HEK293 (cell line): ENCODE results near the gene KIF1A.

Source experiments
- GLI2 ChIP-seq: fragments of 450-650 bp; formaldehyde crosslinking; IDR thresholded peaks from 2 replicates; pipeline ENCODE4; 2017; ENCODE audit warnings: missing biosample characterization, missing genetic modification characterization, low read depth, borderline replicate concordance
- GLIS2 ChIP-seq: fragments of 450-650 bp; formaldehyde crosslinking; IDR thresholded peaks from 2 replicates; pipeline ENCODE4 v1.5.1; 2016; ENCODE audit warnings: missing biosample characterization, missing genetic modification characterization
- KLF10 ChIP-seq: fragments of 450-650 bp; IDR thresholded peaks from 2 replicates; pipeline ENCODE4 v1.5.1; 2018; ENCODE audit warnings: missing biosample characterization, mild to moderate bottlenecking, missing genetic modification characterization
- KLF16 ChIP-seq: fragments of 450-650 bp; formaldehyde crosslinking; IDR thresholded peaks from 2 replicates; pipeline ENCODE4 v1.5.1; 2017; ENCODE audit warnings: missing biosample characterization, missing genetic modification characterization
- MYNN ChIP-seq: fragments of 450-650 bp; formaldehyde crosslinking; IDR thresholded peaks from 2 replicates; pipeline ENCODE4 v1.5.1; 2016; ENCODE audit warnings: missing biosample characterization, missing genetic modification characterization, borderline replicate concordance
- OSR2 ChIP-seq: fragments of 450-650 bp; formaldehyde crosslinking; IDR thresholded peaks from 2 replicates; pipeline ENCODE4 v1.5.1; 2016; ENCODE audit warnings: missing biosample characterization, missing genetic modification characterization
- REPIN1 ChIP-seq: fragments of 450-650 bp; formaldehyde crosslinking; IDR thresholded peaks from 2 replicates; pipeline ENCODE4 v1.5.1; 2017; ENCODE audit warnings: missing biosample characterization, missing genetic modification characterization, low read depth
- SCRT2 ChIP-seq: fragments of 450-650 bp; formaldehyde crosslinking; IDR thresholded peaks from 2 replicates; pipeline ENCODE4 v1.5.1; 2016; ENCODE audit warnings: missing biosample characterization, missing genetic modification characterization
- YY2 ChIP-seq: fragments of 450-650 bp; formaldehyde crosslinking; IDR thresholded peaks from 2 replicates; pipeline ENCODE4 v1.5.1; 2016; ENCODE audit warnings: missing biosample characterization, missing genetic modification characterization
- ZFHX2 ChIP-seq: fragments of 450-650 bp; formaldehyde crosslinking; conservative IDR thresholded peaks from 2 replicates; pipeline ENCODE4 v1.5.1; 2016; ENCODE audit warnings: missing biosample characterization, missing genetic modification characterization
- ZFP69B ChIP-seq: fragments of 450-650 bp; formaldehyde crosslinking; IDR thresholded peaks from 2 replicates; pipeline ENCODE4 v1.5.1; 2016; ENCODE audit warnings: missing biosample characterization, missing genetic modification characterization
- ZNF292 ChIP-seq: fragments of 450-650 bp; formaldehyde crosslinking; IDR thresholded peaks from 2 replicates; pipeline ENCODE4 v1.5.1; 2016; ENCODE audit warnings: low read depth, missing biosample characterization, missing genetic modification characterization, borderline replicate concordance
- ZNF324 ChIP-seq: fragments of 450-650 bp; formaldehyde crosslinking; IDR thresholded peaks from 2 replicates; pipeline ENCODE4 v1.5.1; 2016; ENCODE audit warnings: missing biosample characterization, missing genetic modification characterization
- ZNF391 ChIP-seq: fragments of 450-650 bp; formaldehyde crosslinking; IDR thresholded peaks from 2 replicates; pipeline ENCODE4 v1.5.1; 2016; ENCODE audit warnings: low read depth, missing biosample characterization, missing genetic modification characterization, borderline replicate concordance
- ZNF48 ChIP-seq: fragments of 450-650 bp; formaldehyde crosslinking; IDR thresholded peaks from 2 replicates; pipeline ENCODE4 v1.5.1; 2016; ENCODE audit warnings: missing biosample characterization, missing genetic modification characterization
- ZNF560 ChIP-seq: fragments of 450-650 bp; formaldehyde crosslinking; IDR thresholded peaks from 2 replicates; pipeline ENCODE4 v1.5.1; 2017; ENCODE audit warnings: missing biosample characterization, missing genetic modification characterization, borderline replicate concordance
- ZNF561 ChIP-seq: fragments of 450-650 bp; IDR thresholded peaks from 2 replicates; pipeline ENCODE4 v1.5.1; 2018; ENCODE audit warnings: missing biosample characterization, missing genetic modification characterization, borderline replicate concordance
- ZNF621 ChIP-seq: fragments of 450-650 bp; formaldehyde crosslinking; IDR thresholded peaks from 2 replicates; pipeline ENCODE4 v1.5.1; 2017; ENCODE audit warnings: missing biosample characterization, missing genetic modification characterization
- ZNF623 ChIP-seq: fragments of 450-650 bp; formaldehyde crosslinking; IDR thresholded peaks from 2 replicates; pipeline ENCODE4 v1.5.1; 2016; ENCODE audit warnings: missing biosample characterization, missing genetic modification characterization
- ZNF624 ChIP-seq: fragments of 450-650 bp; formaldehyde crosslinking; IDR thresholded peaks from 2 replicates; pipeline ENCODE4 v1.5.1; 2017; ENCODE audit warnings: missing biosample characterization, missing genetic modification characterization
- ZNF707 ChIP-seq: fragments of 450-650 bp; formaldehyde crosslinking; IDR thresholded peaks from 2 replicates; pipeline ENCODE4 v1.5.1; 2016; ENCODE audit warnings: missing biosample characterization, missing genetic modification characterization
- ZSCAN23 ChIP-seq: fragments of 450-650 bp; formaldehyde crosslinking; IDR thresholded peaks from 2 replicates; pipeline ENCODE4 v1.5.1; 2016; ENCODE audit warnings: missing biosample characterization, missing genetic modification characterization
- ZSCAN30 ChIP-seq: fragments of 450-650 bp; IDR thresholded peaks from 2 replicates; pipeline ENCODE4 v1.5.1; 2018; ENCODE audit warnings: missing biosample characterization, mild to moderate bottlenecking, missing genetic modification characterization, moderate library complexity
- ZXDB ChIP-seq: fragments of 450-650 bp; formaldehyde crosslinking; IDR thresholded peaks from 2 replicates; pipeline ENCODE4 v1.5.1; 2016; ENCODE audit warnings: missing biosample characterization, missing genetic modification characterization
- TF ChIP-seq, protein P1 (sequence below): fragments of 450-650 bp; formaldehyde crosslinking; conservative IDR thresholded peaks from 2 replicates; pipeline ENCODE4 v1.5.1; 2016; ENCODE audit warnings: low read depth, missing biosample characterization, missing genetic modification characterization
- TF ChIP-seq, protein P2 (sequence below): fragments of 450-650 bp; formaldehyde crosslinking; IDR thresholded peaks from 2 replicates; pipeline ENCODE4 v1.5.1; 2016; ENCODE audit warnings: missing biosample characterization, missing genetic modification characterization
- TF ChIP-seq, protein P3 (sequence below): fragments of 450-650 bp; formaldehyde crosslinking; IDR thresholded peaks from 2 replicates; pipeline ENCODE4 v1.5.1; 2016; ENCODE audit warnings: missing biosample characterization, missing genetic modification characterization
- TF ChIP-seq, protein P4 (sequence below): fragments of 450-650 bp; formaldehyde crosslinking; IDR thresholded peaks from 2 replicates; pipeline ENCODE4 v1.5.1; 2016; ENCODE audit warnings: missing biosample characterization, missing genetic modification characterization
- TF ChIP-seq, protein P5 (sequence below): sonication (generic); formaldehyde crosslinking; IDR thresholded peaks from 2 replicates; pipeline ENCODE4 v1.8.1; 2022; ENCODE audit warnings: mild to moderate bottlenecking, moderate library complexity, missing genetic modification reagents

The KIF1A gene

DNA sequence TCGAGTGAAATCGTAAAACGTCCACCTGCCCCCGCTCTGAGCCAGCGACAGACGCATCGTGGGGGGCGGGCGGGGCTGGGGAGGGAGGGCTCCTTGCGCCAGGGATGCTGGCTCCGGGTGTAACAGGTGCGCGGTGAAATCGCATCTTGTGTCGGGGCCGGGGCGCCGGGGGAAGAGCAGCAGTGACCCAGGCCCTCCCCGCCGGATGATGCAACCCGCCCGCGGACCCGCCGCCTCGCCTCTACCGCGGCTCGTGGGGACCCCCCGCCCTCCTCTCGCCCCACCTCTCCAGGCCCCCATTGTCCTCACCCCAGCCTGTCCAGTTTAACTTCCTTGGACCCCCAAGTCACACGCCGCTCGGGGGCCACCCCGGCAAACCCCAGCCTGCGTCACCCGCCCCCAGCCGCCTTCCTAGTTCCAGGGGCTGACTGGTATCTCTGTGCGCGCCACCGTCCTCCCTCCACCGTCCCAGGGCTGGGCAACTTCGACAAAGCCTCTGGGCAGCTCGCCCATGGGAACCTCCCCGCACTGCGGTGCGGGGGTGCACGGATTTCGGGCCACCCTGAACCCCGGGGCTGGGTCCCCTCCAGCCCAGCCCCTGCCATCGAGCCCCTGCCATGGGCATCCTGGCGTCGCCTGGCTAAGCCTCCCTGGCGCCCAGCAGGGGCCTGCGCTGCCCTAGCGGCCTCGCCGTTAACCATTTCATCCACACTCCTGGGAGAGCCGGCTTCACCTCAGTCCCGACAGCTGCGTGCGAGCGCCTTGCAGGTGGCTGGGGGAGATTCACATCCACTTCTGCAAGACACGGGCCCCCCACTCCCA lies 799 bp upstream of the KIF1A start (continued):
- TF ChIP-seq, protein P1, sequence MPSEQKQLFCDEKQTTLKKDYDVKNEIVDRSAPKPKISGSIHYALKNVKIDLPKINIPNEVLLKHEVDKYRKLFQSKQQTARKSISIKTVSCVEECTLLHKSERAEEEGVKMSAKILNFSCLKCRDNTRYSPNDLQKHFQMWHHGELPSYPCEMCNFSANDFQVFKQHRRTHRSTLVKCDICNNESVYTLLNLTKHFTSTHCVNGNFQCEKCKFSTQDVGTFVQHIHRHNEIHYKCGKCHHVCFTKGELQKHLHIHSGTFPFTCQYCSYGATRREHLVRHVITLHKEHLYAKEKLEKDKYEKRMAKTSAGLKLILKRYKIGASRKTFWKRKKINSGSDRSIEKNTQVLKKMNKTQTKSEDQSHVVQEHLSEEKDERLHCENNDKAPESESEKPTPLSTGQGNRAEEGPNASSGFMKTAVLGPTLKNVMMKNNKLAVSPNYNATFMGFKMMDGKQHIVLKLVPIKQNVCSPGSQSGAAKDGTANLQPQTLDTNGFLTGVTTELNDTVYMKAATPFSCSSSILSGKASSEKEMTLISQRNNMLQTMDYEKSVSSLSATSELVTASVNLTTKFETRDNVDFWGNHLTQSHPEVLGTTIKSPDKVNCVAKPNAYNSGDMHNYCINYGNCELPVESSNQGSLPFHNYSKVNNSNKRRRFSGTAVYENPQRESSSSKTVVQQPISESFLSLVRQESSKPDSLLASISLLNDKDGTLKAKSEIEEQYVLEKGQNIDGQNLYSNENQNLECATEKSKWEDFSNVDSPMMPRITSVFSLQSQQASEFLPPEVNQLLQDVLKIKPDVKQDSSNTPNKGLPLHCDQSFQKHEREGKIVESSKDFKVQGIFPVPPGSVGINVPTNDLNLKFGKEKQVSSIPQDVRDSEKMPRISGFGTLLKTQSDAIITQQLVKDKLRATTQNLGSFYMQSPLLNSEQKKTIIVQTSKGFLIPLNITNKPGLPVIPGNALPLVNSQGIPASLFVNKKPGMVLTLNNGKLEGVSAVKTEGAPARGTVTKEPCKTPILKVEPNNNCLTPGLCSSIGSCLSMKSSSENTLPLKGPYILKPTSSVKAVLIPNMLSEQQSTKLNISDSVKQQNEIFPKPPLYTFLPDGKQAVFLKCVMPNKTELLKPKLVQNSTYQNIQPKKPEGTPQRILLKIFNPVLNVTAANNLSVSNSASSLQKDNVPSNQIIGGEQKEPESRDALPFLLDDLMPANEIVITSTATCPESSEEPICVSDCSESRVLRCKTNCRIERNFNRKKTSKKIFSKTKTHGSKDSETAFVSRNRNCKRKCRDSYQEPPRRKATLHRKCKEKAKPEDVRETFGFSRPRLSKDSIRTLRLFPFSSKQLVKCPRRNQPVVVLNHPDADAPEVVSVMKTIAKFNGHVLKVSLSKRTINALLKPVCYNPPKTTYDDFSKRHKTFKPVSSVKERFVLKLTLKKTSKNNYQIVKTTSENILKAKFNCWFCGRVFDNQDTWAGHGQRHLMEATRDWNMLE (tag by site-specific recombination) = no peak
- TF ChIP-seq SCRT2 (tag by site-specific recombination) (peak; percentile 93), MYNN (tag by site-specific recombination) (no peak), YY2 (tag by site-specific recombination) (no peak), KLF10 (tag by site-specific recombination) (no peak), ZNF292 (no peak), ZXDB (tag by site-specific recombination) (peak; percentile 99), ZFHX2 (tag by site-specific recombination) (peak; percentile 62), ZNF48 (tag by site-specific recombination) (no peak), ZNF561 (tag by site-specific recombination) (no peak), OSR2 (tag by site-specific recombination) (no peak), ZNF621 (tag by site-specific recombination) (no peak), ZNF391 (tag by site-specific recombination) (no peak), KLF16 (tag by site-specific recombination) (no peak), ZNF707 (tag by site-specific recombination) (no peak), GLIS2 (tag by site-specific recombination) (peak; percentile 92), ZSCAN23 (tag by site-specific recombination) (no peak), ZNF560 (tag by site-specific recombination) (no peak), ZSCAN30 (tag by site-specific recombination) (0 out of 2 replicates have a peak, but pooled peaks have one; percentile 33), ZNF324 (tag by site-specific recombination) (no peak), GLI2 (tag by site-specific recombination) (no peak), ZFP69B (tag by site-specific recombination) (no peak), ZNF623 (tag by site-specific recombination) (no peak), ZNF624 (tag by site-specific recombination) (no peak), REPIN1 (tag by site-specific recombination) (no peak)
- TF ChIP-seq, protein P2, sequence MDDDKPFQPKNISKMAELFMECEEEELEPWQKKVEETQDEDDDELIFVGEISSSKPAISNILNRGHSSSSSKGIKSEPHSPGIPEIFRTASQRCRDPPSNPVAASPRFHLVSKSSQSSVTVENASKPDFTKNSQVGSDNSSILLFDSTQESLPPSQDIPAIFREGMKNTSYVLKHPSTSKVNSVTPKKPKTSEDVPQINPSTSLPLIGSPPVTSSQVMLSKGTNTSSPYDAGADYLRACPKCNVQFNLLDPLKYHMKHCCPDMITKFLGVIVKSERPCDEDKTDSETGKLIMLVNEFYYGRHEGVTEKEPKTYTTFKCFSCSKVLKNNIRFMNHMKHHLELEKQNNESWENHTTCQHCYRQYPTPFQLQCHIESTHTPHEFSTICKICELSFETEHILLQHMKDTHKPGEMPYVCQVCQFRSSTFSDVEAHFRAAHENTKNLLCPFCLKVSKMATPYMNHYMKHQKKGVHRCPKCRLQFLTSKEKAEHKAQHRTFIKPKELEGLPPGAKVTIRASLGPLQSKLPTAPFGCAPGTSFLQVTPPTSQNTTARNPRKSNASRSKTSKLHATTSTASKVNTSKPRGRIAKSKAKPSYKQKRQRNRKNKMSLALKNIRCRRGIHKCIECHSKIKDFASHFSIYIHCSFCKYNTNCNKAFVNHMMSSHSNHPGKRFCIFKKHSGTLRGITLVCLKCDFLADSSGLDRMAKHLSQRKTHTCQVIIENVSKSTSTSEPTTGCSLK = no peak
- TF ChIP-seq, protein P3, sequence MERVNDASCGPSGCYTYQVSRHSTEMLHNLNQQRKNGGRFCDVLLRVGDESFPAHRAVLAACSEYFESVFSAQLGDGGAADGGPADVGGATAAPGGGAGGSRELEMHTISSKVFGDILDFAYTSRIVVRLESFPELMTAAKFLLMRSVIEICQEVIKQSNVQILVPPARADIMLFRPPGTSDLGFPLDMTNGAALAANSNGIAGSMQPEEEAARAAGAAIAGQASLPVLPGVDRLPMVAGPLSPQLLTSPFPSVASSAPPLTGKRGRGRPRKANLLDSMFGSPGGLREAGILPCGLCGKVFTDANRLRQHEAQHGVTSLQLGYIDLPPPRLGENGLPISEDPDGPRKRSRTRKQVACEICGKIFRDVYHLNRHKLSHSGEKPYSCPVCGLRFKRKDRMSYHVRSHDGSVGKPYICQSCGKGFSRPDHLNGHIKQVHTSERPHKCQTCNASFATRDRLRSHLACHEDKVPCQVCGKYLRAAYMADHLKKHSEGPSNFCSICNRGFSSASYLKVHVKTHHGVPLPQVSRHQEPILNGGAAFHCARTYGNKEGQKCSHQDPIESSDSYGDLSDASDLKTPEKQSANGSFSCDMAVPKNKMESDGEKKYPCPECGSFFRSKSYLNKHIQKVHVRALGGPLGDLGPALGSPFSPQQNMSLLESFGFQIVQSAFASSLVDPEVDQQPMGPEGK (tag by site-specific recombination) = peak; percentile 89
- TF ChIP-seq, protein P4, sequence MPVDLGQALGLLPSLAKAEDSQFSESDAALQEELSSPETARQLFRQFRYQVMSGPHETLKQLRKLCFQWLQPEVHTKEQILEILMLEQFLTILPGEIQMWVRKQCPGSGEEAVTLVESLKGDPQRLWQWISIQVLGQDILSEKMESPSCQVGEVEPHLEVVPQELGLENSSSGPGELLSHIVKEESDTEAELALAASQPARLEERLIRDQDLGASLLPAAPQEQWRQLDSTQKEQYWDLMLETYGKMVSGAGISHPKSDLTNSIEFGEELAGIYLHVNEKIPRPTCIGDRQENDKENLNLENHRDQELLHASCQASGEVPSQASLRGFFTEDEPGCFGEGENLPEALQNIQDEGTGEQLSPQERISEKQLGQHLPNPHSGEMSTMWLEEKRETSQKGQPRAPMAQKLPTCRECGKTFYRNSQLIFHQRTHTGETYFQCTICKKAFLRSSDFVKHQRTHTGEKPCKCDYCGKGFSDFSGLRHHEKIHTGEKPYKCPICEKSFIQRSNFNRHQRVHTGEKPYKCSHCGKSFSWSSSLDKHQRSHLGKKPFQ (tag by site-specific recombination) = no peak
- TF ChIP-seq, protein P5, sequence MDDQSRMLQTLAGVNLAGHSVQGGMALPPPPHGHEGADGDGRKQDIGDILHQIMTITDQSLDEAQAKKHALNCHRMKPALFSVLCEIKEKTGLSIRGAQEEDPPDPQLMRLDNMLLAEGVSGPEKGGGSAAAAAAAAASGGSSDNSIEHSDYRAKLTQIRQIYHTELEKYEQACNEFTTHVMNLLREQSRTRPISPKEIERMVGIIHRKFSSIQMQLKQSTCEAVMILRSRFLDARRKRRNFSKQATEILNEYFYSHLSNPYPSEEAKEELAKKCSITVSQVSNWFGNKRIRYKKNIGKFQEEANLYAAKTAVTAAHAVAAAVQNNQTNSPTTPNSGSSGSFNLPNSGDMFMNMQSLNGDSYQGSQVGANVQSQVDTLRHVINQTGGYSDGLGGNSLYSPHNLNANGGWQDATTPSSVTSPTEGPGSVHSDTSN = no peak
